HepG2 (cell line): Measurements from ENCODE around the gene DUT. TPM values are rescaled to one million over a fixed set of nuclear protein-coding genes. Genes with fewer than 3 reads are reported as not detected.

Experiments used
- CTCF ChIP-seq: sonication (generic); formaldehyde crosslinking; IDR thresholded peaks from 2 replicates; pipeline ENCODE4 v1.5.0; 2020; ENCODE audit warnings: mild to moderate bottlenecking, missing genetic modification reagents, moderate library complexity
- JDP2 ChIP-seq: sonication (generic); formaldehyde crosslinking; IDR thresholded peaks from 2 replicates; pipeline ENCODE4 v1.8.1; 2022; ENCODE audit warnings: missing genetic modification reagents, borderline replicate concordance
- KLF12 ChIP-seq: sonication (generic); formaldehyde crosslinking; IDR thresholded peaks from 2 replicates; pipeline ENCODE4 v1.4.0; 2020; ENCODE audit warnings: missing genetic modification reagents, borderline replicate concordance
- POGZ ChIP-seq: sonication (generic); formaldehyde crosslinking; IDR thresholded peaks from 2 replicates; pipeline ENCODE4 v1.4.0; 2020; ENCODE audit warnings: mild to moderate bottlenecking, missing genetic modification reagents
- ZNF343 ChIP-seq: sonication (generic); formaldehyde crosslinking; IDR thresholded peaks from 2 replicates; pipeline ENCODE4 v1.4.0; 2020; ENCODE audit warnings: mild to moderate bottlenecking, missing genetic modification reagents
- ZNF615 ChIP-seq: sonication (generic); formaldehyde crosslinking; IDR thresholded peaks from 2 replicates; pipeline ENCODE4 v1.5.0; 2020; ENCODE audit warnings: mild to moderate bottlenecking, missing genetic modification reagents, borderline replicate concordance
- ZNF646 ChIP-seq: sonication (generic); formaldehyde crosslinking; IDR thresholded peaks from 2 replicates; pipeline ENCODE4 v1.9.0; 2021; ENCODE audit warnings: mild to moderate bottlenecking, missing genetic modification reagents
- polyA plus RNA-seq, 8 experiments: library from polyadenylated mRNA; depleted of rRNA in 3 of 8; stranded (reverse) in 7 of 8; unstranded in 1 of 8; fragments of >200 nt; fragmentation: Illumina TruSeq in 4 of 8; extraction: Trizol in 4 of 8; gene quantifications; 2 replicates each; pipeline versions ENCODE4 v1.2.1 to v1.2.3, GENCODE V29; 2011 to 2016; ENCODE audit warnings: low read depth in 4 of 8, missing spikeins in 1 of 8, mixed read lengths in 1 of 8; ENCODE audit not compliant: insufficient read depth in 1 of 8
- total RNA-seq, 5 experiments: library from RNA; depleted of rRNA; stranded (reverse); fragments of >200 nt; fragmentation: Illumina TruSeq; extraction: Trizol; gene quantifications; 2 replicates each; pipeline ENCODE4 v1.2.3, GENCODE V29; 2016; ENCODE audit warnings: low read depth in 1 of 5
- TF ChIP-seq, protein P1 (sequence below): sonication (generic); formaldehyde crosslinking; IDR thresholded peaks from 2 replicates; pipeline ENCODE4 v1.5.1; 2020; ENCODE audit warnings: missing genetic modification reagents, mild to moderate bottlenecking, borderline replicate concordance
- TF ChIP-seq, protein P2 (sequence below): sonication (generic); formaldehyde crosslinking; IDR thresholded peaks from 2 replicates; pipeline ENCODE4 v1.9.0; 2022; ENCODE audit warnings: low read depth, missing genetic modification reagents

Gene DUT
- total and polyA plus RNA-seq, 2 of the 13 experiments (the other 11 are each of a cell fraction or from before 2014, with no cell fraction given): 36.7 to 131 TPM

DNA sequence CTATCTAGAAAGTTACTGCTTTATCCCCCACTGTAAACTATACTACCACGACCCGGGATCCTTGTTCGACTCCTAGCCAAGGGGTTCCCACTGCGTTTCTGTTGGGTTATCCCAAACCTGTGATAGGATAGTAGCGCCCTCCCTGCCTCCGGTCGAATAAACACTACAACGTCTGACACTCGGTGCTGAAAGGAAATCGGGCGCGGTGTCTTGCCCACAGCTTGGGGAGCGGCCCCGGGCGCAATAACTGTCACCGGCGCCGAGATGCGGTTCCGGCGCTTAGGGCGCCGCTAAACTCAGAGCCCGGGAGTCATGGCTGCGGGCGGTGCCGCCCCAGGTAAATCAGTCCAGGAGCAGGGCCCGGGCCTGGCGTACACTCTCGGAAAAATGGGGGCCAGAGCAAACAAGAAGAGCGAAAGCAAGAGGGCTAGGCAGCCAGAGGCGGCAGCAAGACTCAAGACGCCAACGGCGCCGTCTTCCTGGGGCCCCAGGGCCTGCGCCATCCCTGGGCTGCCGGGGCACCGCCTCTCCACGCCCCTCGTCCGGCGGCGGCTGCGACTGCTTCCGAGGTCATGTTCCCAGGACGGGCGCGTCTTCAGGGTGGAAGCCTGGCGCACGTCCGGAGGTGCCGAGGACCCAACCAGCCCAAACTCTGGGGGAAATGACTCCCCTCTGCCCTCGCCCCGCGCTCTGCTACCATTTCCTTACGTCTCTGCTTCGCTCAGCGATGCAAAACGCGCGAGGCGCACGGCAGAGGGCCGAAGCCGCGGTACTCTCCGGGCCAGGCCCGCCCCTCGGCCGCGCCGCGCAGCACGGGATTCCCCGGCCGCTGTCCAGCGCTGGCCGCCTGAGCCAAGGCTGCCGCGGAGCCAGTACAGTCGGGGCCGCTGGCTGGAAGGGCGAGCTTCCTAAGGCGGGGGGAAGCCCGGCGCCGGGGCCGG, at the start of gene DUT (continued):
- TF ChIP-seq, protein P1, sequence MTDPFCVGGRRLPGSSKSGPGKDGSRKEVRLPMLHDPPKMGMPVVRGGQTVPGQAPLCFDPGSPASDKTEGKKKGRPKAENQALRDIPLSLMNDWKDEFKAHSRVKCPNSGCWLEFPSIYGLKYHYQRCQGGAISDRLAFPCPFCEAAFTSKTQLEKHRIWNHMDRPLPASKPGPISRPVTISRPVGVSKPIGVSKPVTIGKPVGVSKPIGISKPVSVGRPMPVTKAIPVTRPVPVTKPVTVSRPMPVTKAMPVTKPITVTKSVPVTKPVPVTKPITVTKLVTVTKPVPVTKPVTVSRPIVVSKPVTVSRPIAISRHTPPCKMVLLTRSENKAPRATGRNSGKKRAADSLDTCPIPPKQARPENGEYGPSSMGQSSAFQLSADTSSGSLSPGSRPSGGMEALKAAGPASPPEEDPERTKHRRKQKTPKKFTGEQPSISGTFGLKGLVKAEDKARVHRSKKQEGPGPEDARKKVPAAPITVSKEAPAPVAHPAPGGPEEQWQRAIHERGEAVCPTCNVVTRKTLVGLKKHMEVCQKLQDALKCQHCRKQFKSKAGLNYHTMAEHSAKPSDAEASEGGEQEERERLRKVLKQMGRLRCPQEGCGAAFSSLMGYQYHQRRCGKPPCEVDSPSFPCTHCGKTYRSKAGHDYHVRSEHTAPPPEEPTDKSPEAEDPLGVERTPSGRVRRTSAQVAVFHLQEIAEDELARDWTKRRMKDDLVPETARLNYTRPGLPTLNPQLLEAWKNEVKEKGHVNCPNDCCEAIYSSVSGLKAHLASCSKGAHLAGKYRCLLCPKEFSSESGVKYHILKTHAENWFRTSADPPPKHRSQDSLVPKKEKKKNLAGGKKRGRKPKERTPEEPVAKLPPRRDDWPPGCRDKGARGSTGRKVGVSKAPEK: no peak
- TF ChIP-seq ZNF343 (CRISPR knock-in tag) (no peak), KLF12 (peak; percentile 84; the same call in 1 of the 2 replicates), JDP2 (no peak), ZNF615 (peak; percentile 64; the same call in 1 of the 2 replicates), POGZ (peak; percentile 35; the same call in 1 of the 2 replicates), CTCF (CRISPR knock-in tag) (0 out of 2 replicates have a peak, but pooled peaks have one; percentile 4), ZNF646 (no peak)
- TF ChIP-seq, protein P2, sequence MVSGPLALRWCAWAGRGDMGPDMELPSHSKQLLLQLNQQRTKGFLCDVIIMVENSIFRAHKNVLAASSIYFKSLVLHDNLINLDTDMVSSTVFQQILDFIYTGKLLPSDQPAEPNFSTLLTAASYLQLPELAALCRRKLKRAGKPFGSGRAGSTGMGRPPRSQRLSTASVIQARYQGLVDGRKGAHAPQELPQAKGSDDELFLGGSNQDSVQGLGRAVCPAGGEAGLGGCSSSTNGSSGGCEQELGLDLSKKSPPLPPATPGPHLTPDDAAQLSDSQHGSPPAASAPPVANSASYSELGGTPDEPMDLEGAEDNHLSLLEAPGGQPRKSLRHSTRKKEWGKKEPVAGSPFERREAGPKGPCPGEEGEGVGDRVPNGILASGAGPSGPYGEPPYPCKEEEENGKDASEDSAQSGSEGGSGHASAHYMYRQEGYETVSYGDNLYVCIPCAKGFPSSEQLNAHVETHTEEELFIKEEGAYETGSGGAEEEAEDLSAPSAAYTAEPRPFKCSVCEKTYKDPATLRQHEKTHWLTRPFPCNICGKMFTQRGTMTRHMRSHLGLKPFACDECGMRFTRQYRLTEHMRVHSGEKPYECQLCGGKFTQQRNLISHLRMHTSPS (CRISPR knock-in tag): no peak
